Peyer's patch (tissue), 4 donors: ENCODE results near the gene PRPS1. TPM values are rescaled to one million over a fixed set of nuclear protein-coding genes. Genes with fewer than 3 reads are reported as not detected.
"Not testable (repeated sequence)": the region's sequence is repeated elsewhere in the genome, so short reads cannot be mapped to it uniquely, and the experiment has no call there.

Experiments
- DNase-seq, 3 donors: peaks; one replicate each; pipeline ENCODE4 v3.0.0-alpha.2; 2017 to 2019
- H3K27ac ChIP-seq, 4 donors: fragments of 200-600 bp; sonication (generic); one replicate each; pipeline ENCODE4 v1.5.1; 2016 to 2019
- H3K27me3 ChIP-seq, 2 donors: fragments of 200-600 bp; sonication (generic); one replicate each; pipeline ENCODE4 v1.5.1; 2019
- H3K36me3 ChIP-seq, 3 donors: fragments of 200-600 bp; sonication (generic); one replicate each; pipeline ENCODE4 v1.5.1; 2016 to 2019
- H3K4me1 ChIP-seq, 4 donors: fragments of 200-600 bp; sonication (generic); one replicate each; pipeline ENCODE4 v1.5.1; 2016 to 2019
- H3K4me3 ChIP-seq, 4 donors: fragments of 200-600 bp; sonication (generic); 1 replicate in 3 of 4; 2 replicates in 1 of 4; pipeline ENCODE4 v1.5.1; 2016 to 2019; ENCODE audit warnings: mild to moderate bottlenecking in 1 of 4
- H3K9me3 ChIP-seq, 4 donors: fragments of 200-600 bp; sonication (generic); one replicate each; pipeline ENCODE4 v1.5.1; 2016 to 2019; ENCODE audit warnings: mild to moderate bottlenecking in 1 of 4
- POLR2A ChIP-seq, 2 donors: fragments of 450-650 bp; IDR thresholded peaks; one replicate each; pipeline ENCODE4 v1.5.1; 2017; ENCODE audit warnings: antibody characterized with exemption in 2 of 2, mild to moderate bottlenecking in 2 of 2, moderate library complexity in 2 of 2
- total RNA-seq, 4 donors: library from RNA; depleted of rRNA; stranded (reverse); fragments of >200 nt; gene quantifications; one replicate each; pipeline ENCODE4 v1.1.0, GENCODE V29; 2016
- TF ChIP-seq, protein P1 (sequence below), 6 experiments: fragments of 450-650 bp in 4 of 6; fragments of 200-600 bp in 2 of 6; sonication (generic) in 1 of 6; IDR thresholded peaks; one replicate each; pipeline ENCODE4 v1.5.1; 2017 to 2019; ENCODE audit warnings: antibody characterized with exemption in 6 of 6, mild to moderate bottlenecking in 3 of 6, moderate library complexity in 1 of 6

Gene PRPS1
- total RNA-seq, 4 donors from 2014 or later = 2.6 to 43.7 (median 9.3) TPM

DNA sequence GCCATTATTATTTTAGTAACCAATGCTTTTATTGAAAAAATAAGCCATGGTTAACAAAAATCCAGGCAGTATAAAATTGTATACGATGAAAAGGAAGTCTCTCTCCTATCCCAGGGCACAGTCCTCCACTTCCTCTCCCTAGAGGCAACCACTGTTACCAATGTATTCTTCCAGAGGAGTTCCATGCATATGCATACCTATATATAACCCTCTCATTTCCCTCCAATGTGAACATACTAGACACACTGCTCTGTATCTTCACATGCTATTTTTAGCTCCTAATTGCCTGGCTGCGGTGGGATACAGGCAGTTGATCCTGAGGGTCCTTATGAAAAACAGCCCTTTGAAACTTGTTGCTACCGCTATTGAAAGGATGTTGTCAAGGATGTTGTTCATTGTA lies 33.8 kb downstream of the PRPS1 start:
- no peak overlapping the region for H3K4me3 ChIP-seq
- no peaks in the 10 kb centered on the region for H3K36me3 ChIP-seq
- TF ChIP-seq, protein P1, sequence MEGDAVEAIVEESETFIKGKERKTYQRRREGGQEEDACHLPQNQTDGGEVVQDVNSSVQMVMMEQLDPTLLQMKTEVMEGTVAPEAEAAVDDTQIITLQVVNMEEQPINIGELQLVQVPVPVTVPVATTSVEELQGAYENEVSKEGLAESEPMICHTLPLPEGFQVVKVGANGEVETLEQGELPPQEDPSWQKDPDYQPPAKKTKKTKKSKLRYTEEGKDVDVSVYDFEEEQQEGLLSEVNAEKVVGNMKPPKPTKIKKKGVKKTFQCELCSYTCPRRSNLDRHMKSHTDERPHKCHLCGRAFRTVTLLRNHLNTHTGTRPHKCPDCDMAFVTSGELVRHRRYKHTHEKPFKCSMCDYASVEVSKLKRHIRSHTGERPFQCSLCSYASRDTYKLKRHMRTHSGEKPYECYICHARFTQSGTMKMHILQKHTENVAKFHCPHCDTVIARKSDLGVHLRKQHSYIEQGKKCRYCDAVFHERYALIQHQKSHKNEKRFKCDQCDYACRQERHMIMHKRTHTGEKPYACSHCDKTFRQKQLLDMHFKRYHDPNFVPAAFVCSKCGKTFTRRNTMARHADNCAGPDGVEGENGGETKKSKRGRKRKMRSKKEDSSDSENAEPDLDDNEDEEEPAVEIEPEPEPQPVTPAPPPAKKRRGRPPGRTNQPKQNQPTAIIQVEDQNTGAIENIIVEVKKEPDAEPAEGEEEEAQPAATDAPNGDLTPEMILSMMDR (IDR thresholded peaks at IDR 0.05) = no peak
- no peak for TF ChIP-seq POLR2A (IDR thresholded peaks at IDR 0.05)
- DNase-seq = no peak
- H3K9me3 ChIP-seq = no peaks in the 10 kb centered on the region
- H3K4me1 ChIP-seq = no peaks in the 10 kb centered on the region
- H3K27ac ChIP-seq = no peak overlapping the region
- no peaks in the 10 kb centered on the region for H3K27me3 ChIP-seq

- Histone ChIP-seq H3K4me1 (no peaks in the 10 kb centered on the region), H3K4me3 (no peak overlapping the region), H3K27ac (no peak overlapping the region), H3K27me3 (no peaks in the 10 kb centered on the region), H3K9me3 (no peaks in the 10 kb centered on the region), H3K36me3 (no peaks in the 10 kb centered on the region)
- no peak for DNase-seq
- TF ChIP-seq POLR2A (IDR thresholded peaks at IDR 0.05) = no peak
- TF ChIP-seq, protein P1 (IDR thresholded peaks at IDR 0.05) = no peak
Measured at GRCh38 chrX:107662824-107663223, 34.5 kb downstream of the PRPS1 start.

GRCh38 chrX:107666931-107667330 lies 38.6 kb downstream of the PRPS1 start:
- H3K4me3 ChIP-seq = no peak overlapping the region
- no peak for DNase-seq
- no peaks in the 10 kb centered on the region for H3K27me3 ChIP-seq
- H3K9me3 ChIP-seq = no peaks in the 10 kb centered on the region
- TF ChIP-seq, protein P1 (IDR thresholded peaks at IDR 0.05) = no peak
- TF ChIP-seq POLR2A (IDR thresholded peaks at IDR 0.05) = no peak
- H3K27ac ChIP-seq = no peak overlapping the region
- no peaks in the 10 kb centered on the region for H3K36me3 ChIP-seq
- H3K4me1 ChIP-seq = no peaks in the 10 kb centered on the region

- Histone ChIP-seq H3K4me3 (no peak overlapping the region), H3K27me3 (no peaks in the 10 kb centered on the region), H3K9me3 (no peaks in the 10 kb centered on the region), H3K27ac (no peak overlapping the region), H3K4me1 (no peaks in the 10 kb centered on the region), H3K36me3 (no peaks in the 10 kb centered on the region)
- DNase-seq = no peak
- TF ChIP-seq, protein P1 (IDR thresholded peaks at IDR 0.05) = no peak
- TF ChIP-seq POLR2A (IDR thresholded peaks at IDR 0.05) = no peak
Measured at GRCh38 chrX:107667426-107667825, 39.1 kb downstream of the PRPS1 start.

DNA sequence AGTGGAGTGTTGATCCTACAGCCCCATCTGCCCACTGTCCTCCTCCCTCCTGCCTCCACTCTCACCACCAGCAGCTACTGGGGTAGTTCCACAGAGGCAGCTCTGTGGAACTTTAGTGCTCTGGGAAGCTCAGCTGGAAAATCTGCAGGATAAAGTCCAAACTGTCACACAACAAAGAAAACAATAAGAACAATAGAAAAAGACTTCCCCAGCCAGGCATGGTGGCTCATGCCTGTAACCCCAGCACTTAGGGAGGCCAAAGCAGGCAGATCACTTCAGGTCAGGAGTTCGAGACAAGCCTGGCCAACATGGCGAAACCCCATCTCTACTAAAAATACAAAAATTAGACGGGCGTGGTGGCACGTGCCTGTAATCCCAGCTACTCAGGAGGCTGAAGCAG lies 40.4 kb downstream of the PRPS1 start:
- H3K4me1 ChIP-seq, DNase-seq, H3K27me3 ChIP-seq, H3K9me3 ChIP-seq, H3K36me3 ChIP-seq, H3K4me3 ChIP-seq, H3K27ac ChIP-seq: not testable (repeated sequence)

DNA sequence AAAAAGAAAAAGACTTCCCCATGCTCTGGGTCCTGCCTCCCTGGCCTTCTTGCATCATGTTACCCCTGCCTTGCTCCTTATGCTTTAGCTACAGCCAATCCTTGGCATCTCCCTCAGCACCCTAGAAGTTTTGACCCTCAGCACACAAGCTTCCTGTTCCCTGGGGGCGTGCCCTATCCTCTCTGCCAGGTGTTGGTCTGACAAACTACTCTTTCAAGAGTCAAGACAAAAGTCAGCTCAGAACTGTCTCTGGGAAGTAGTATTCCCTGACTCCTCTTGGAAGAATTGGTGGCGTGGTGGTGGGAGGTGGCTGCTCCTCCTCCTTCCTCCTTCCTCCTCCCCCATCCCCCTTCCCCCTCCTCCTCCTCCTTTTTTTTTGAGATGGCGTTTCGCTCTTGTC lies 41.0 kb downstream of the PRPS1 start:
- no peak for DNase-seq
- Histone ChIP-seq H3K27ac (no peak overlapping the region), H3K27me3 (no peaks in the 10 kb centered on the region), H3K9me3 (no peaks in the 10 kb centered on the region), H3K4me3 (no peak overlapping the region), H3K4me1 (peaks cover 0 to 8% (median 0%) of the 10 kb centered on the region in 4 donors), H3K36me3 (no peaks in the 10 kb centered on the region)
- TF ChIP-seq POLR2A (IDR thresholded peaks at IDR 0.05) = no peak
- TF ChIP-seq, protein P1 (IDR thresholded peaks at IDR 0.05) = no peak
